H1 (cell line): Measurements from ENCODE around the gene KCNAB2.

Experiments used
- ATF3 ChIP-seq: IDR thresholded peaks from 2 replicates; pipeline ENCODE4 v1.6.1; 2011; ENCODE audit warnings: low read depth, mild to moderate bottlenecking, low read length; ENCODE audit not compliant: insufficient read depth
- CBX8 ChIP-seq: fragments of 300-800, 300-1000 bp; sonication (generic); IDR thresholded peaks from 2 replicates; pipeline ENCODE4 v1.7.1; 2016; ENCODE audit warnings: low read depth, low read length, borderline replicate concordance
- CTCF ChIP-seq, 3 experiments: IDR thresholded peaks; 1 replicate in 2 of 3; 2 replicates in 1 of 3; pipeline versions ENCODE4 v1.5.1 to v1.6.1; 2011; ENCODE audit warnings: low read length in 3 of 3, mild to moderate bottlenecking in 3 of 3, inconsistent platforms in 2 of 3, low read depth in 1 of 3, moderate library complexity in 1 of 3; ENCODE audit not compliant: insufficient read depth in 1 of 3; ENCODE audit errors: control extremely low read depth in 1 of 3
- EZH2 ChIP-seq: fragments of 200-600 bp; sonication (generic); IDR thresholded peaks from 2 replicates; pipeline ENCODE4 v1.7.1; 2012; ENCODE audit warnings: low read depth, mild to moderate bottlenecking, moderate library complexity, low read length, inconsistent platforms; ENCODE audit not compliant: severe bottlenecking
- GABPA ChIP-seq: IDR thresholded peaks from 2 replicates; pipeline ENCODE4 v1.6.1; 2011; ENCODE audit warnings: mild to moderate bottlenecking, low read length, moderate library complexity, borderline replicate concordance; ENCODE audit not compliant: insufficient read depth
- HDAC2 ChIP-seq, 2 experiments: fragments of 300-600 bp in 1 of 2; sonication (generic) in 1 of 2; IDR thresholded peaks; 2 replicates each; pipeline ENCODE4 v1.6.1; 2011 to 2012; ENCODE audit warnings: low read depth in 2 of 2, low read length in 2 of 2, mild to moderate bottlenecking in 2 of 2, moderate library complexity in 2 of 2, borderline replicate concordance in 1 of 2, inconsistent platforms in 1 of 2
- JUN ChIP-seq: IDR thresholded peaks from 2 replicates; pipeline ENCODE4 v1.6.1; 2011; ENCODE audit warnings: low read depth, mild to moderate bottlenecking, improper control_type of control experiment, low read length
- KDM1A ChIP-seq: fragments of 200-600, 300-600 bp; sonication (generic); IDR thresholded peaks from 2 replicates; pipeline ENCODE4 v1.7.1; 2016; ENCODE audit warnings: mild to moderate bottlenecking, low read length, borderline replicate concordance
- MAFK ChIP-seq: IDR thresholded peaks from 2 replicates; pipeline ENCODE4 v1.6.1; 2012; ENCODE audit warnings: low read depth, mild to moderate bottlenecking, improper control_type of control experiment, low read length
- MAX ChIP-seq: IDR thresholded peaks from 2 replicates; pipeline ENCODE4 v1.6.1; 2012; ENCODE audit warnings: inconsistent platforms
- POLR2A ChIP-seq, 2 experiments: IDR thresholded peaks; 1 replicate in 1 of 2; 2 replicates in 1 of 2; pipeline ENCODE4 v1.6.1; 2011; ENCODE audit warnings: low read depth in 2 of 2, low read length in 2 of 2, mild to moderate bottlenecking in 2 of 2; ENCODE audit errors: control extremely low read depth in 1 of 2
- POLR2AphosphoS5 ChIP-seq: IDR thresholded peaks from 2 replicates; pipeline ENCODE4 v1.6.1; 2011; ENCODE audit warnings: low read depth, low read length
- ZNF274 ChIP-seq: IDR thresholded peaks from 2 replicates; pipeline ENCODE4 v1.7.0; 2012; ENCODE audit warnings: low read length, borderline replicate concordance; ENCODE audit errors: extremely low read depth

- TF ChIP-seq JUN (no peak), CTCF (IDR thresholded peaks at IDR 0.05; ENCODE audit: control extremely low read depth in 1 of 3, insufficient read depth in 1 of 3, low read depth in 1 of 3, low read length in 3 of 3) (no peak), ATF3 (no peak), KDM1A (no peak), POLR2A (IDR thresholded peaks at IDR 0.05; ENCODE audit: control extremely low read depth in 1 of 2, low read depth in 2 of 2, low read length in 2 of 2) (no peak), MAFK (no peak), HDAC2 (IDR thresholded peaks at IDR 0.05; ENCODE audit: borderline replicate concordance in 1 of 2, low read depth in 2 of 2, low read length in 2 of 2) (no peak), EZH2 (no peak), MAX (no peak), GABPA (no peak), ZNF274 (no peak), CBX8 (no peak), POLR2AphosphoS5 (no peak)
Observed at GRCh38 chr1:6123816-6124215, 78.1 kb downstream of the KCNAB2 start.
